ENCODE data around the gene MBLAC2. TPM values are rescaled to one million over a fixed set of nuclear protein-coding genes. Genes with fewer than 3 reads are reported as not detected.

The MBLAC2 gene
- total RNA-seq, 4 donors from 2014 or later: 0.60 to 6.1 (median 6.0) TPM

- H3K4me3 ChIP-seq: no peak overlapping the region
- in situ Hi-C loops (cut with MboI; ENCODE audit: low pct_ligation_motif_present in 1 of 4, low pct_unique_long_range_greater_than_20kb in 1 of 4, low sequenced_read_pairs in 3 of 4): no loop called here
- no peaks in the 10 kb centered on the region for H3K36me3 ChIP-seq
- no peaks in the 10 kb centered on the region for H3K4me1 ChIP-seq
- H3K27ac ChIP-seq: no peak overlapping the region
- intact Hi-C loops (cut with DNase I; ENCODE audit: low total_unique reads): no loop called here
- WGBS, 2 donors (ENCODE audit: low coverage in 1 of 2): 27 to 50% methylated on average over 1 to 4 of the region's 4 CpGs
- DNase-seq: peak; percentile 14
- no peaks in the 10 kb centered on the region for H3K9me3 ChIP-seq
- TF ChIP-seq POLR2A (IDR thresholded peaks at IDR 0.05) (no peak), CTCF (IDR thresholded peaks at IDR 0.05) (peak in 1 of 5 experiments; percentile 4)
- no peaks in the 10 kb centered on the region for H3K27me3 ChIP-seq
Measured at GRCh38 chr5:90421136-90421535, 53.4 kb downstream of the MBLAC2 start.

- in situ Hi-C loops (cut with MboI; ENCODE audit: low pct_ligation_motif_present in 1 of 4, low pct_unique_long_range_greater_than_20kb in 1 of 4, low sequenced_read_pairs in 3 of 4): no loop called here
- H3K27me3 ChIP-seq: no peaks in the 10 kb centered on the region
- intact Hi-C loops (cut with DNase I; ENCODE audit: low total_unique reads): no loop called here
Measured at GRCh38 chr5:90418214-90418613, 56.4 kb downstream of the MBLAC2 start.

GRCh38 chr5:90410178-90410762, 64.3 kb downstream of the MBLAC2 start:
- Histone ChIP-seq H3K4me3 (peak overlapping the region; percentile 23 to 93 (median 68)), H3K27me3 (no peaks in the 10 kb centered on the region), H3K27ac (peak overlapping the region; percentile 96 to 99 (median 98)), H3K4me1 (peaks cover 0 to 42% (median 8%) of the 10 kb centered on the region in 4 donors), H3K9me3 (no peaks in the 10 kb centered on the region), H3K36me3 (peaks cover 0 to 6% (median 0%) of the 10 kb centered on the region in 4 donors)
- 0 to 1% methylated on average over 8 to 10 of the region's 10 CpGs for WGBS, 2 donors (ENCODE audit: low coverage in 1 of 2)
- DNase-seq: no peak
- intact Hi-C loops (cut with DNase I; ENCODE audit: low total_unique reads) (no loop called here), in situ Hi-C loops (cut with MboI; ENCODE audit: low pct_ligation_motif_present in 1 of 4, low pct_unique_long_range_greater_than_20kb in 1 of 4, low sequenced_read_pairs in 3 of 4) (no loop called here)
- no peak for TF ChIP-seq POLR2AphosphoS5 (IDR thresholded peaks at IDR 0.05)
- peak in 1 of 5 experiments; percentile 6 for TF ChIP-seq CTCF (IDR thresholded peaks at IDR 0.05)
- TF ChIP-seq POLR2A (IDR thresholded peaks at IDR 0.05): no peak

More at GRCh38 chr5:90418214-90418613, 56.4 kb downstream of the MBLAC2 start:
- Histone ChIP-seq H3K4me3 (no peak overlapping the region), H3K27ac (no peak overlapping the region), H3K9me3 (no peaks in the 10 kb centered on the region), H3K36me3 (no peaks in the 10 kb centered on the region), H3K4me1 (no peaks in the 10 kb centered on the region)
- no peak for TF ChIP-seq POLR2A (IDR thresholded peaks at IDR 0.05)
- no peak for TF ChIP-seq POLR2AphosphoS5 (IDR thresholded peaks at IDR 0.05)
- DNase-seq: no peak
- WGBS, 2 donors (ENCODE audit: low coverage in 1 of 2): 78 to 87% methylated on average over 1 of the region's 1 CpG

- peak within 1 kb of the TSS; percentile 59 to 93 (median 83) for H3K4me3 ChIP-seq
- no peaks in the 10 kb centered on the region for H3K9me3 ChIP-seq
- H3K27ac ChIP-seq: peak within 1 kb of the TSS; percentile 96 to 99 (median 98)
- H3K36me3 ChIP-seq: peaks cover 0 to 12% (median 0%) of the 10 kb centered on the region in 4 donors
- no peak for TF ChIP-seq EP300 (IDR thresholded peaks at IDR 0.05; ENCODE audit: low read depth)
- TF ChIP-seq CTCF (IDR thresholded peaks at IDR 0.05): peak in 1 of 5 experiments; percentile 28
- peak; percentile 94 for TF ChIP-seq POLR2A (IDR thresholded peaks at IDR 0.05)
- TF ChIP-seq POLR2AphosphoS5 (IDR thresholded peaks at IDR 0.05): peak; percentile 94 to 98 (median 96)
- in situ Hi-C loops (cut with MboI; ENCODE audit: low pct_ligation_motif_present in 1 of 4, low pct_unique_long_range_greater_than_20kb in 1 of 4, low sequenced_read_pairs in 3 of 4) (no loop called here), intact Hi-C loops (cut with DNase I; ENCODE audit: low total_unique reads) (no loop called here)
- peaks cover 0 to 42% (median 8%) of the 10 kb centered on the region in 4 donors for H3K4me1 ChIP-seq
- WGBS, 2 donors (ENCODE audit: low coverage in 1 of 2): 0% methylated on average over 4 to 51 of the region's 51 CpGs
- H3K27me3 ChIP-seq: no peaks in the 10 kb centered on the region
- peak; percentile 94 for DNase-seq
Measured at GRCh38 chr5:90409318-90410177, 65.0 kb downstream of the MBLAC2 start, which contains the start of gene CETN3. Gene CETN3 (minus strand): TSS chr5:90409756. CDS start chr5:90409661, 95 bp downstream.

Measured in transverse colon (tissue), 4 donors.